Lung (tissue), 12 donors: ENCODE data around the gene OR2V1. TPM values are rescaled to one million over a fixed set of nuclear protein-coding genes. Genes with fewer than 3 reads are reported as not detected.
"Not testable (repeated sequence)": the region's sequence is repeated elsewhere in the genome, so short reads cannot be mapped to it uniquely, and the experiment has no call there.

Source experiments
- ATAC-seq: fragments of 200-7000 bp; cut with Tn5 transposase; one replicate; pipeline ENCODE4 v1.9.1; 2020; ENCODE audit warnings: moderate number of reproducible peaks; ENCODE audit not compliant: insufficient read depth, low FRiP score
- DNase-seq, 3 donors: peaks; one replicate each; pipeline ENCODE4 v3.0.0-alpha.2; 2013 to 2017
- H3K27ac ChIP-seq, 2 donors: one replicate each; pipeline ENCODE4 v1.5.1; 2013; ENCODE audit warnings: mild to moderate bottlenecking in 2 of 2, moderate library complexity in 2 of 2, control low read depth in 1 of 2, inconsistent platforms in 1 of 2, low read depth in 1 of 2, low read length in 1 of 2
- H3K27me3 ChIP-seq, 3 donors: one replicate each; pipeline ENCODE4 v1.5.1; 2013; ENCODE audit warnings: low read length in 2 of 3; ENCODE audit not compliant: control insufficient read depth in 3 of 3, insufficient read depth in 3 of 3
- H3K36me3 ChIP-seq, 4 donors: one replicate each; pipeline ENCODE4 v1.5.1; 2013; ENCODE audit warnings: low read length in 4 of 4, mild to moderate bottlenecking in 1 of 4, moderate library complexity in 1 of 4; ENCODE audit not compliant: control insufficient read depth in 4 of 4, insufficient read depth in 4 of 4
- H3K4me1 ChIP-seq, 5 donors: one replicate each; pipeline ENCODE4 v1.5.1; 2013; ENCODE audit warnings: low read length in 5 of 5, mild to moderate bottlenecking in 2 of 5, moderate library complexity in 1 of 5; ENCODE audit not compliant: control insufficient read depth in 5 of 5, insufficient read depth in 5 of 5
- H3K4me3 ChIP-seq: one replicate; pipeline ENCODE4 v1.5.1; 2013; ENCODE audit warnings: mild to moderate bottlenecking, control low read depth, moderate library complexity
- H3K9ac ChIP-seq, 2 donors: one replicate each; pipeline ENCODE4 v1.5.1; 2013; ENCODE audit warnings: low read length in 2 of 2, control low read depth in 1 of 2; ENCODE audit not compliant: insufficient read depth in 1 of 2
- H3K9me3 ChIP-seq, 4 donors: one replicate each; pipeline ENCODE4 v1.5.1; 2013; ENCODE audit warnings: low read length in 3 of 4, mild to moderate bottlenecking in 1 of 4, moderate library complexity in 1 of 4; ENCODE audit not compliant: control insufficient read depth in 4 of 4, insufficient read depth in 3 of 4
- WGBS, 2 donors: extraction: QIAGEN DNeasy Blood & Tissue Kit; methylation state at CpG; one replicate each; pipeline ENCODE4 v1.1.7; 2013; 5-methylcytosine and 5-hydroxymethylcytosine counted together
- polyA plus RNA-seq, 2 donors: library from polyadenylated mRNA; stranded (reverse); fragments of 200-250 nt; gene quantifications; one replicate each; pipeline ENCODE4 v1.2.1, GENCODE V29; 2013
- total RNA-seq, 2 donors: library from RNA; depleted of rRNA in 1 of 2; stranded (reverse); fragments of >200 nt in 1 of 2; gene quantifications; one replicate each; pipeline ENCODE4 v1.2.1, GENCODE V29; 2014 to 2021
- TF ChIP-seq, protein P1 (sequence below): IDR thresholded peaks from 2 replicates; pipeline ENCODE4 v1.5.1; 2012; ENCODE audit warnings: mild to moderate bottlenecking; ENCODE audit errors: control extremely low read depth, extremely low read depth
- donor health status: control.
- donor health status: control.
- donor health status: Bipolar disorder and iron deficiency.
- donor health status: healthy.
- donor health status: DM: yes; HTN: yes; CAD: no.

OR2V1 gene
- total and polyA plus RNA-seq, 4 donors: not detected

DNA sequence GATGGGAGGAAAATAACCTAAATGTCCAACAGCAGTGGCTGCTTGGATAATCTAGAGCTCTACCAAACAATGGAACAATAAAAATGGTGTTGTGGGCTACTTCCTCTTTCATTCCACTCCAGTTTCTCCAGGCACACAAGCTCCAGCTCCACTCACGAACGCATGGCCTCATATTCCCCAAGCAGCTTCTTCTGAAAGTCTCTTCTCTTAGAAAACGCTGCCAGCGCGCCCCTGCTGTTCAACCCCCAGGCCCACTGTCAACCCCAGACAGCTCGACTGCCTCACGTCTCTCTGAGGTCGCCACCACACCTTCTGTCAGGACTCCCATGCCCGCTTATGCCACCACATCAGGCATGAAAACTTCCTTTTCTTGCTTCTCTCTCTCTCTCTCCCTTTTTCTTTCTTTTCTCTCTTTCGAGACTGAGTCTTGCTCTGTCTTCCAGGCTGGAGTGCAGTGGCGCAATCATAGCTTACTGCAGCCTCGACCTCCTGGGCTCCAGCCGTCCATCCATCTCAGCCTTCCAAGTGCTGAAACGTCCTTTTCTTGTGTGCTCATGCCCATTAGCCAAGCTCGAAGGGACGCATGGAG, 32.6 kb upstream of the OR2V1 start:
- Histone ChIP-seq H3K27me3 (peaks cover 0 to 48% (median 30%) of the 10 kb centered on the region in 3 donors), H3K4me3 (no peak overlapping the region), H3K36me3 (no peaks in the 10 kb centered on the region), H3K4me1 (peaks cover 0 to 3% (median 0%) of the 10 kb centered on the region in 5 donors), H3K9ac (no peak overlapping the region), H3K27ac (no peak overlapping the region), H3K9me3 (no peaks in the 10 kb centered on the region)
- DNase-seq (no peak), ATAC-seq (no peak)
- 29 to 39% methylated on average over 16 of the region's 16 CpGs for WGBS, 2 donors
- TF ChIP-seq, protein P1, sequence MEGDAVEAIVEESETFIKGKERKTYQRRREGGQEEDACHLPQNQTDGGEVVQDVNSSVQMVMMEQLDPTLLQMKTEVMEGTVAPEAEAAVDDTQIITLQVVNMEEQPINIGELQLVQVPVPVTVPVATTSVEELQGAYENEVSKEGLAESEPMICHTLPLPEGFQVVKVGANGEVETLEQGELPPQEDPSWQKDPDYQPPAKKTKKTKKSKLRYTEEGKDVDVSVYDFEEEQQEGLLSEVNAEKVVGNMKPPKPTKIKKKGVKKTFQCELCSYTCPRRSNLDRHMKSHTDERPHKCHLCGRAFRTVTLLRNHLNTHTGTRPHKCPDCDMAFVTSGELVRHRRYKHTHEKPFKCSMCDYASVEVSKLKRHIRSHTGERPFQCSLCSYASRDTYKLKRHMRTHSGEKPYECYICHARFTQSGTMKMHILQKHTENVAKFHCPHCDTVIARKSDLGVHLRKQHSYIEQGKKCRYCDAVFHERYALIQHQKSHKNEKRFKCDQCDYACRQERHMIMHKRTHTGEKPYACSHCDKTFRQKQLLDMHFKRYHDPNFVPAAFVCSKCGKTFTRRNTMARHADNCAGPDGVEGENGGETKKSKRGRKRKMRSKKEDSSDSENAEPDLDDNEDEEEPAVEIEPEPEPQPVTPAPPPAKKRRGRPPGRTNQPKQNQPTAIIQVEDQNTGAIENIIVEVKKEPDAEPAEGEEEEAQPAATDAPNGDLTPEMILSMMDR: no peak

DNA sequence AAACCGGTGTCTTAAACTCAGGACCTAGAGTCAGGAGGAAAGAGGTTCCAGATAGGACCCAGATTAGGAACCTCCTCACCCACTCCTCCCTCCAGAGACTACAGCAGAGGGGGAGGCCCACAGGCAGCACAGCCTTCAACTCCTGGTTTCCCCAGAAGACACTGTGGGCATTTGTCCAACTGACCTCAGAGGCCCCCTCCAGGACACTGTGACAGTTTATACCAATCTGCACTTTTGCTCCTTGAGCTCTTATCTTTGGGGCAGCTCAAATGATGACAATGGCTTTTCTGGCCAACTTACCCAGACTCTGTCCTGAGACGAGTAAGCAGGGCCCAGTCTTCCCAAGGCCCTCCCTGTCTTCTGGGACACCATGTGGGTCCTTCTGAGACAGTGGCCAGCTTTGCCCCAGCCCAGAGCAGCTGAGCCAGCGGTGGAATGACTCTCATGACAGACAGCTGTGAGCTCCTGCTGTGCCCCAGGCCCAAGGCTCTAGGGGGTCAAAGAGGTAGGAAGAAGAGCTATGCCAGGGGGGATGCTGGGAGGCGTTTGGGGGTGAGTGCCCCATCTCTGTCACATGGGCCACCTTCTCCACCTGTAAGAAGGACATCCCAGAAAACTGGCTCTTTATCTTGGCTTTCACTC, 30.7 kb upstream of the OR2V1 start:
- Histone ChIP-seq H3K9ac (no peak overlapping the region), H3K9me3 (no peaks in the 10 kb centered on the region), H3K27ac (no peak overlapping the region), H3K4me1 (peaks cover 0 to 3% (median 0%) of the 10 kb centered on the region in 5 donors), H3K27me3 (peaks cover 0 to 39% (median 11%) of the 10 kb centered on the region in 3 donors), H3K4me3 (no peak overlapping the region), H3K36me3 (no peaks in the 10 kb centered on the region)
- WGBS, 2 donors: 75 to 79% methylated on average over 4 of the region's 4 CpGs
- ATAC-seq: no peak
- DNase-seq: no peak
- TF ChIP-seq, protein P1: no peak

DNA sequence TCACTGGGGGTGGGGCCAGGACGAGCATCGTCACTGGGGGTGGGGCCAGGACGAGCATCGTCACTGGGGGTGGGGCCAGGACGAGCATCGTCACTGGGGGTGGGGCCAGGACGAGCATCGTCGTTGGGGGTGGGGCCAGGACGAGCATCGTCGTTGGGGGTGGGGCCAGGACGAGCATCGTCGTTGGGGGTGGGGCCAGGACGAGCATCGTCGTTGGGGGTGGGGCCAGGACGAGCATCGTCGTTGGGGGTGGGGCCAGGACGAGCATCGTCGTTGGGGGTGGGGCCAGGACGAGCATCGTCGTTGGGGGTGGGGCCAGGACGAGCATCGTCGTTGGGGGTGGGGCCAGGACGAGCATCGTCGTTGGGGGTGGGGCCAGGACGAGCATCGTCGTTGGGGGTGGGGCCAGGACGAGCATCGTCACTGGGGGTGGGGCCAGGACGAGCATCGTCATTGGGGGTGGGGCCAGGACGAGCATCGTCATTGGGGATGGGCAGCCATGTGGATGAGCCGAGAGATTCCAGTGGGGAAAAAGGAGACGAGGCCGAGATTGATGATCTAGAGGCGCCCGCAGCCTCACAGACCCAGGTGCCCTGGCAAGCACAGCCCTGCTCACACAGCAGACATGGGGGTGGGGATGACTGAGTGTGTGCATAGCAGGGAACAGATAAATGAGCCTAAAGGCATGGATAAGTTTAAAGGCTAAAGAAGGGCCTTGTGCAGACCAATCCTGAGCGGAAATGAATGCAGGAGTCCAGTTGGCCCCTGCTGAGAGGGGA, 30.0 kb upstream of the OR2V1 start:
- ATAC-seq, H3K9ac ChIP-seq, H3K36me3 ChIP-seq, H3K4me1 ChIP-seq, H3K4me3 ChIP-seq, H3K9me3 ChIP-seq, H3K27ac ChIP-seq: not testable (repeated sequence)
- peak in 1 of 3 donors; percentile 45 for DNase-seq
- peaks cover 0 to 35% (median 10%) of the 10 kb centered on the region in 3 donors for H3K27me3 ChIP-seq
- WGBS, 2 donors: 13 to 31% methylated on average over 12 to 18 of the region's 48 CpGs

DNA sequence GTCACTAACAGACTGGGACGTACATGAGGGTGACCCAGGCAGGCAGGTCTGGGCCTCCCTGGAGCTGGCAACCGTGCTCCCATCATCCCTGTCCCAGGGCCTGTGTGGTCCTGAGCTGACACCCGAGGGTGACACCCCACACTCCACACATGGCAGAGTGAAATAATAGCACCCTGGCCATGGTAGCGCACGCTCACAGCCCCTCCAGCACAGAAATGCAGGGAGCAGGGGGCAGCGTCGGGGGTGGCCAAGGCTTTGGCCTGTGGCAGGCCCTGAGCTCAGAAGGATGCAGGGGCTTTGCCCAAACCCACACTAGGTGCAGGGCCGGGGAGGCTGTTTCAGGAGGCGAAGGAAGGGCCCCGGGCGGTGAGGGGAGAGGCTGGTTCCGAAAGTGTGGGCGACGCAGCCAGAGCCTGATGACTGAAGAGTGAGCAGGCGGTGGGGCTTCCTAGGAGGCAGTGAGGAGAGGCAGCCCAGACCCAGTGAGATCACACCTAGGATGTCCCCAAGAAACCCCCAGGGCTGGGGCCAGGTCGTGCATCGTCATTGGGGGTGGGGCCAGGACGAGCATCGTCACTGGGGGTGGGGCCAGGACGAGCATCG, 29.3 kb upstream of the OR2V1 start:
- Histone ChIP-seq H3K27me3 (peaks cover 0 to 28% (median 4%) of the 10 kb centered on the region in 3 donors), H3K4me1 (peaks cover 0 to 3% (median 0%) of the 10 kb centered on the region in 5 donors), H3K9ac (no peak overlapping the region), H3K9me3 (no peaks in the 10 kb centered on the region), H3K36me3 (no peaks in the 10 kb centered on the region), H3K4me3 (no peak overlapping the region), H3K27ac (peak overlapping the region in 1 of 2 donors; percentile 17)
- ATAC-seq: no peak
- WGBS, 2 donors: 47 to 68% methylated on average over 19 to 21 of the region's 21 CpGs
- TF ChIP-seq, protein P1: no peak
- DNase-seq: no peak
